ENCODE results near the gene MRTO4.
"Not testable (repeated sequence)": the region's sequence is repeated elsewhere in the genome, so short reads cannot be mapped to it uniquely, and the experiment has no call there.

The MRTO4 gene

DNA sequence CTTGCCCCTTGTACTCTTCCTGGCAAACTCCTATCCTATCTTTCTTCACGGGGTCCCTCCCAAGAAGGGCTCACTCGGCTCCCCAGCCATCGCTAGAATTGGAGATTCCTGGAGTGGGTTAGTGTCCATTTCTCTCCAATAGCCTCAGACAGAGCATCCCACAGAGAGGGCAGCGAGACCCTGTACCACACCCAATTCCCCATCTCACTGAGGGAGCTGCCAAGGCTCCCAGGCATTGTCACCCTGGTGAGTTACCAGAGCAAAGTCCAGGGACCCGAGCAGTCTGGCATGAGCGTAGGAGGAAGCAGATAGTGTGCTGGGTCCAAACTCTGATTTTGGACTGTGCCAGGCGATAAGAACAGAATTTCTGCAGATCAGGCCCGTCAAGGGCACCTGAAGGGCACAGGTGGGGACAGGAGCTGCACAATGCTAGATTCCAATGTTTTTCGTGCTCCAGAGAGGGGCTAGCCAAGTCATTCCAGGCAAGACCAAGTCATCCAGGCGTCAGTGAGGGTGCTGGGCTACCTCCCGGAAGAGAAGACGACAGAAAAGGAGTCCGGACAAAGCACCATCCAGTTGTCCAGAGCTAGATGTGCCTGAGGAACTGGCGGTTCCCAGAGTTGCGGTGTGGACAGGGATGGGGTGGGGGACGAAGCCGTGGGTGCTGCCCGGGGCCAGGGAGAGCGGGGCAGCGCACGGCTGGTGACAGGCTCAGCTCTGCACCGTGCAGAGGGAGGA, 21.7 kb downstream of the MRTO4 start:
- DNase-seq: no peak

DNA sequence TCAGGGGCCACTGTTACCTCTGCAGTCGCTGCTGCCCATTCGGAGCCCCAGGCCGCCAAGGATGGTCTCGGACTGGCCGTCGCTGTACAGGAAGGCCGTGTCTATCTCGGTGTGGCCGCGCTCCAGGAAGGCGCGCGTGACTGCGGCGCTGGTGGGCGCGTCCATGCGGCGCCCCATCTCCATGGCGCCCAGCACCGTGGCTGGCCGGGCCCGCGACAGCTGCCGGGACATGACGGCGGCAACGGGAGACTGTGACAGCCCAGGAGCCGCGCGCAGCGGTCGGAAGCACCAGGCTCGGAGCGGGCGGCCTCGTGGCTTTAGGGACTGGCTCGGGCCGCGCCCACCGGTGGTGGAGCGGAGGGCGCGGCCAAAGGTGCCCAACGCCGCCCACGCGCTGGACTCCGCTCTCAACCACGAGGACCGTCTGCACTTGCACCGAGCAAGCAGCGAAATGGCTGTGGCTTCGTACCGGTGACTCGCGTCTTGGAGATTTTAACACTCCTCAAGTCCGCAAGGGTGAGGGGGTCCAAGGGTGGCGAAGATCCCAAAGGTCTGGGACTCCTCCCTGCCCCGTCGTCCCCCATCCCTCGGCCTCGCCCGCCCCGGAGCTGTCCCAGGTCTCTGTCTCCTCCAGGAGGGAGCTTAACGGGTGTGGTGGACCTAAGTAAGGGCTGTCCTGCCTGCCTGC, 22.4 kb downstream of the MRTO4 start:
- not testable (repeated sequence) for DNase-seq

GRCh38 chr1:19274636-19275035, 23.0 kb downstream of the MRTO4 start:
- DNase-seq: no peak

DNA sequence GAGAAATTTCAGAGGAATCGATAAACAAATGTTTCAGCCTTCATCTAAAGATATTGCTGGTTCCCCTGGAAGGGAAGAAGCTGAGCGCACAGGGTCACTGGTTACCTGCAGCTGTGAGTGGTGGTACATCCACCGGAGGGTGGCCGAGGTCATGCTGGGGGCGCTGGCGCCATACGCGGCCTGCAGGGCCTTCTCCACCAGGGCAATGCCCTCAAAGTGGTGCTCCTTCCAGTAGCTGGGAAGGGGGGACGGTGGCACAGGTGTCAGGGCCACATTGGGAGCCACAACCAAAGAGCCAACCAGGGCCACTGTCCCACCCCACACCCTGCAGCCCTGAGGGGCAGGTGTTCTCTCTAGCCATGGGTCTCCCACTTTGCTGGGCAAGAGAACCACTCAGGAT, 32.3 kb downstream of the MRTO4 start:
- DNase-seq: no peak

GRCh38 chr1:19284881-19285280, 33.3 kb downstream of the MRTO4 start:
- no peak for DNase-seq

- not testable (repeated sequence) for DNase-seq
Observed at GRCh38 chr1:19285366-19285765, 33.8 kb downstream of the MRTO4 start.

- not testable (repeated sequence) for DNase-seq
Observed at GRCh38 chr1:19285807-19286206, 34.2 kb downstream of the MRTO4 start.

DNA sequence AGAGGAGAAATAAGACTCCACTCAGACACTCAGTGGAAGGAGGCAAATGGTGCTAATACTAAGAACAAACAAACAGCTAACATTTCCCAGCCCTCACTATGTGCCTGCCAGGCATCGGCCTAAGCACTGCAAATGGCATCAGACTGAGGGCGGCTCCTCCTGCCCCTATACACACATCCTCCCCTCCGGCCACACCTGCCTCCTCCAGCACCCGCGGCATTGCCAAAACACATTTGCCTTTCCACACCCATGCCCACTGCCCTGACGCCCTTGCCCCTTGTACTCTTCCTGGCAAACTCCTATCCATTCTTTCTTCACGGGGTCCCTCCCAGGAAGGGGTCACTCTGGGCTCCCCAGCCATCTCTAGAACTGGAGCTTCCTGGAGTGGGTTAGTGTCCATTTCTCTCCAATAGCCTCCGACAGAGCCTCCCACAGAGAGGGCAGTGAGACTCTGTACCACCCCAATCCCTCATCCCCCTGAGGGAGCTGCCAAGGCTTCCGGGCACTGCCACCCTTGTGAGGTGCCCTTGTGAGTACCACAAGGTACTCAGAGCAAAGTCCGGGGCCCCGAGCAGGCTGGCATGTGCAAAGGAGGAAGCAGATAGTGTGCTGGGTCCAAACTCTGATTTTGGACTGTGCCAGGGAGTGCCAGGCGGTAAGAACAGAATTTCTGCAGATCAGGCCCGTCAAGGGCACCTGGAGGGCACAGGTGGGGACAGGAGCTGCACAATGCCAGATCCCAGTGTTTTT, 36.0 kb downstream of the MRTO4 start:
- DNase-seq: no peak

DNA sequence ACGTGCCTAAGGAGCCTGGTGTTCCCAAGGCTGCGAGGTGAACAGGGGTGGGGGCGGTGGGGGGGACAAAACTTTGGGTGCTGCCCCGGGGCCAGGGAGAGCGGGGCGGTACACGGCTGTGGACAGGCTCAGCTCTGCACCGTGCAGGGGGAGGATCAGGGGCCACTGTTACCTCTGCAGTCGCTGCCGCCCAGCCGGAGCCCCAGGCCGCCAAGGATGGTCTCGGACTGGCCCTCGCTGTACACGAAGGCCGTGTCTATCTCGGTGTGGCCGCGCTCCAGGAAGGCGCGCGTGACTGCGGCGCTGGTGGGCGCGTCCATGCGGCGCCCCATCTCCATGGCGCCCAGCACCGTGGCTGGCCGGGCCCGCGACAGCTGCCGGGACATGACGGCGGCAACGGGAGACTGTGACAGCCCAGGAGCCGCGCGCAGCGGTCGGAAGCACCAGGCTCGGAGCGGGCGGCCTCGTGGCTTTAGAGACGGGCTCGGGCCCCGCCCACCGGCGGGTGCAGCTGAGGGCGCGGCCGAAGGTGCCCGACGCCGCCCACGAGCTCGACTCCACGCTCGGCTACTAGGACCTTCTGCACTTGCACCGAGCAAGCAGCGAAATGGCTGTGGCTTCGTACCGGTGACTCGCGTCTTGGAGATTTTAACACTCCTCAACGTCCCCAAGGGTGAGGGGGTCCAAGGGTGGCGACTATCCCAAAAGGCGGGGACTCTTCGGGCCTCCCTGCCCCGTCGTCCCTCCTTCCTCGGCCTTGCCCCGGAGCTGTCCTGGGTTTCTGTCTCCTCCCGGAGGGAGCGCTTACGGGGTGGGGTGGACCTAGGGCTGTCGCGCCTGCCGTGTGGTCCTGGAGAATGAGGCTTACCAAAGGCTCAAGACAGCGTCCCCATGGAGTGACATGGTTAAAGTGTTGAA, 37.0 kb downstream of the MRTO4 start, which contains the start of gene AKR7A3:
TSS of gene AKR7A3 (minus strand) at position 447 of the 918 bp plus-strand sequence. CDS start at position 386, 61 bp downstream.
- not testable (repeated sequence) for DNase-seq

- no peak for DNase-seq
Observed at GRCh38 chr1:19289244-19289643, 37.6 kb downstream of the MRTO4 start.

DNA sequence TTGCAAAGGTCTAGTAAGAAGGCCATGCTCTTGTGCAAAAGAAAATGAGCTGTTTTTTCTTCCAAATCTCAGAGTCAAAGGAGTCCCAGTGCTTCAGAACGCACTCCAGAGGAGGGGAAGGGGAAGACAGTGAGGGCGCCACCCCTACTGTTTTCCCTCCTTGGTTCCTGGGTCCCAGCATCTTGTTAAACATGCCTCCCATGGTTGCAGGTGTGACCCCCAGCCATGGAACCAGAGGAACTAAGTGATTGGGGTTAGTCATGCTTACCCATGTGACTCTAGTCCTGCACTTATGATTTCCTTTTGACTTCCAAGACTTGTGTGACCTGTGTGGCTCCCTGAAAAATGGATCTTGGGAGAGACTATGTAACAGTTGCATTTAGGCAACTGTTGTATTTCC, 43.0 kb downstream of the MRTO4 start:
- no peak for DNase-seq

DNA sequence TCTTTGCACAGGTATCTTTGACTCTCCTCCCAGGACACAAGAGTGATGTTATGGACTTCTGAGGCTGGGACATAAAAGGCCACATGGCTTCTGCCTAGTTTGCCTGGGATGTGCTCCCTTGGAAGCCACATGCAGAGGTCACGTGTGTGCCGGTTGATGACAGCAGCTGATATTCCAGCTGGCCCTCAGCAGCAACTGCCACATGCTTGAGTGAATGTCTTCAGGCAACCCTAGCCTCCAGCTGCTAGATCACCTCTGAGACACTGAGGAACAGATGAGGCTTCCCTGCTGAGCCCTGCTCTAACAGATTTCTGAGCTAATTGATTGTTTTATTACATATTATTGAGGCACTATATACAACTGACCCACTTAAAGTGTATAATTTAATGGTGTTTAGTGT, 48.6 kb downstream of the MRTO4 start:
- DNase-seq: no peak

- DNase-seq: not testable (repeated sequence)
Observed at GRCh38 chr1:19304081-19304480, 52.5 kb downstream of the MRTO4 start.

- DNase-seq: no peak
Observed at GRCh38 chr1:19305880-19306279, 54.3 kb downstream of the MRTO4 start.

DNA sequence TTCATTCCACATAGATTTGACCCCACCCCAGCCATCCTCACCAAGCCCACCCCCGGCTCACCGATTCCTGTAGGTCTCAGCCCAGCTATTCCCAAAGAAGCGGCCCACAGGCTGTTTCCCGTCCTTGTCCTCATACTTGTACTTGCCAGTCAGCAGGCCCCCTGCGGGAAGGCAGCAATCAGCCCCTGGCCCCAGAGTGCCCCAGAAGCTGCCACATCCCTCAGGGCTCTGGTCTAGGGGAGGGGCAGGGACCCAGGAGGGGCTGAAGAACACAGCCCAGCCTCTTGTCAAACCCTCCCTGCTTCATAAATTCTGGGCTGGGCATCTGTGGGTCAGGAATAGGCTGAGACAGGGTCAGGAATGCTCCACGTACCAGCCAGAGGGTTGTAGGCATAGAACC, 55.3 kb downstream of the MRTO4 start:
- DNase-seq: no peak

DNA sequence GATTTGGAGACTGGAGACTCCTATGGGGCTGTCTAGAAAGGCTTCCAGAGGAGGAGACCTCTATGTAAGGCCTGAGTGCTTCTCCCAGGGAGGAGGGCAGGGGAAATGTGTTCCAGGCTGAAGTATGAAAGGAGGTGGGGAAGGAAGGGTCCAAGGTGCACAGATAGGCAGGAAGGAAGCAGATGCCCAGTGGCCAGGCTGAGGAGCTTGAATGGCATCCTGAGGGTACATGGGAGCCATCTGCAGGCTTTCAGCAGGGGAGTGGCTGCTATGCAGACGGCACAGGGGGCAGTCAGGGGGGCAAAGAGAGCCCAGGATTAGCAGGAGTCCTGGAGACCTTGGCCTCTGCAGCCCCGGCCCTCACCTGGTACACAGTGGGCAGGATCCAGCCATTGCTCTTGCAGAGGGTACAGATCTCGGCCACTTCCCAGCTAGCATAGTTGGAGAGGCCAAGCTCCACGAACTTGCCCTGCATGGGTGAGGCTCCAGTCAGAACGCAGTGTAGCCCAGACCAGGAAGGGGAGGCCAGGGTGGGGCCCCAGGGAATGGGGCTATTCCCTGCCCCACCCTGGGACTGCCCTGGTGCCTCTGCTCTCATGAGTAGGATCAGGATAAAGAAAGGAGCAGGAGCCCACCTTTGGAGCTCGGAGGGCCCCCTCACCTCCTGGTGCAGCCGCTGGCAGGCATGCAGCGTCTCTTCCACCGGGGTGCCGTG, 56.3 kb downstream of the MRTO4 start:
- no peak for DNase-seq

DNA sequence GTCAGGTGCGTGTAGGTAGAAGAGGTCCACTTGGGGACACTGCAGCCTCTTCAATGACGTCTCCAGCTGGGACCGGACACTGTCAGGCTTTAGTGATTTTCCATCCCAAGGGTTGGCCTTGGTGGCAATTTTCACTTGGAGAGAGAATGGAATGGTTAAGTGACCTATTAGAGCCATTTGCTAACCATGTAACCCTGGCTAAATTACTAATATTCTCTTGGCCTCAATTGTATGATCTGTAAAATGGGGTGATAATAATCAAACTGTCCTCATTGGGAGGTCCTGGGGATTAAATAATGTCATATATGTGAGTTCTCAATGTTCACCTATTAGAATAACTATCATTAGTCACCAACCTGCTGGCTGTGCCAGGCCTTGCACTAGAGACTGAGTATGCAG, 56.9 kb downstream of the MRTO4 start:
- DNase-seq: no peak

DNA sequence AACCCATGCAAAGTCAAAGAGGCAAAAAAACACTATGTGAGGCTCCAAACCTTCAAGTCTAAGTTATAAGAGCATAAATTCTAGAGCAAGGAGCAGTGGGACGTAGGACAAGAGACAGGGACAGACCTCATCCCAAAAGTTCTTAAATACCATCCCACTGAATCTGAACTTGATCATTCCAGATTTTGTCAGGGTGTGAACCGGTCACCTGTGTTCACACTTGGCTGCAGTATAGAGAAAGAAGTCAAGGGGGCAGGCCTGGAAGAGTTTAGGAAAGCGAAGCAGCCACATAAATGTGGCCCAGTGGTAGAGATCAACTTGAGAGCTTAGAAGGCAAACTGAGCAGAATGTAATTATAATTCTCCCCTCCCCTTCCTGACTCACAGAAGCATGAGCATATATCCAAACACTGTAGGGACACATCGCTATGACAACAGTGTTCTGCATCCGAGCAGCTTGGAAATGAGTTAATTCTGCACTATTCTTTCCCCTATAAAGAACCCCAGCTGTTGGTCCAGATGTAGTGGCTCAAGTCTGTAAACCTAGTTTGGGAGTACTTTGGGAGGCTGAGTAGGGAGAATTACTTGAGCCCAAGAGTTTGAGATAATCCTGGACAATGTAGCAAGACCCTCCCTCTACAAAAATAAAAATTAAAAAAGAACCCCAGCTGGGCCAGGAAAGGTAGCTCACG, 57.7 kb downstream of the MRTO4 start:
- no peak for DNase-seq
